ENCODE results near the gene SQSTM1.

GRCh38 chr5:179822444-179822990 is 1.8 kb downstream of the SQSTM1 start:
- TF ChIP-seq ESRRA (IDR thresholded peaks at IDR 0.05; ENCODE audit: borderline replicate concordance, low read length) (no peak), CBX8 (IDR thresholded peaks at IDR 0.05) (no peak), RFX5 (IDR thresholded peaks at IDR 0.05) (no peak), CTCF (IDR thresholded peaks at IDR 0.05) (no peak), CEBPB (IDR thresholded peaks at IDR 0.05) (no peak), REST (IDR thresholded peaks at IDR 0.05) (no peak), MYC (IDR thresholded peaks at IDR 0.05; ENCODE audit: borderline replicate concordance, low read length) (no peak), KDM5A (IDR thresholded peaks at IDR 0.05) (no peak), RNF2 (IDR thresholded peaks at IDR 0.05; ENCODE audit: borderline replicate concordance, low read depth) (no peak), HOXB5 (CRISPR knock-in tag; IDR thresholded peaks at IDR 0.05) (no peak), NR3C1 (IDR thresholded peaks at IDR 0.05) (no peak), ZFP36 (IDR thresholded peaks at IDR 0.05; ENCODE audit: borderline replicate concordance, partially characterized antibody) (no peak), SMC3 (IDR thresholded peaks at IDR 0.05) (no peak), USF2 (IDR thresholded peaks at IDR 0.05) (no peak)
